ENCODE data around the gene BCDIN3D.

GRCh38 chr12:49887091-49887490 lies 44.2 kb upstream of the BCDIN3D start:
- no peak for TF ChIP-seq CTCF (IDR thresholded peaks at IDR 0.05)
- no peak for TF ChIP-seq POLR2A (IDR thresholded peaks at IDR 0.05)
- TF ChIP-seq POLR2AphosphoS5 (IDR thresholded peaks at IDR 0.05) = no peak
